ENCODE data around the gene COL24A1. TPM values are rescaled to one million over a fixed set of nuclear protein-coding genes. Genes with fewer than 3 reads are reported as not detected.

The COL24A1 gene
- total RNA-seq, 1 donor from 2014 or later = 2.7 TPM

DNA sequence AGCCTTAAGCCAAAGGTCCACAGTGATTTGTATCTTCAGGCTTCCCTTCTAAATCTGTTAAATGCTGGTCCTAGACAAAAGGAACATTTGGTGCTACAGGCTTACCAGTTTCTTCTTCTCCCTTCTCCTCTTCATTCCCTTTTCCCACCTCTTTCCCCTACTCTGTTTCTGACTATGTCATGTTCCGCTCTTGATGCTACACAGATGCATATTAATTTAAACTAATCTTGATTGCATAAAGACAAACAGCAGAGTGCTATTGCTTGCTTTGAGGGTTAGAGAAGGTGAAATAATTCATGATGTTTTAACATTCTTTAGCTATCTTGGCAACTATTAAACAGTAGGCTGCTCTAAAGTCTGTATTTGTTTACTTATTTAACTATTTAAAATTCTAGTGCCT is 34.3 kb upstream of the COL24A1 start:
- no peak overlapping the region for H3K27ac Mint-ChIP-seq
- H3K27me3 Mint-ChIP-seq (ENCODE audit: low read depth) = peaks cover 39% of the 10 kb centered on the region
- peaks cover 14% of the 10 kb centered on the region for H3K4me1 Mint-ChIP-seq
- no peak overlapping the region for H3K4me3 Mint-ChIP-seq
- no peak for DNase-seq (ENCODE audit: low spot score in 2 of 2, unreplicated experiment in 2 of 2)
- peaks cover 3% of the 10 kb centered on the region for H3K9me3 Mint-ChIP-seq
- no peaks in the 10 kb centered on the region for H3K36me3 Mint-ChIP-seq
- TF ChIP-seq, protein P1, sequence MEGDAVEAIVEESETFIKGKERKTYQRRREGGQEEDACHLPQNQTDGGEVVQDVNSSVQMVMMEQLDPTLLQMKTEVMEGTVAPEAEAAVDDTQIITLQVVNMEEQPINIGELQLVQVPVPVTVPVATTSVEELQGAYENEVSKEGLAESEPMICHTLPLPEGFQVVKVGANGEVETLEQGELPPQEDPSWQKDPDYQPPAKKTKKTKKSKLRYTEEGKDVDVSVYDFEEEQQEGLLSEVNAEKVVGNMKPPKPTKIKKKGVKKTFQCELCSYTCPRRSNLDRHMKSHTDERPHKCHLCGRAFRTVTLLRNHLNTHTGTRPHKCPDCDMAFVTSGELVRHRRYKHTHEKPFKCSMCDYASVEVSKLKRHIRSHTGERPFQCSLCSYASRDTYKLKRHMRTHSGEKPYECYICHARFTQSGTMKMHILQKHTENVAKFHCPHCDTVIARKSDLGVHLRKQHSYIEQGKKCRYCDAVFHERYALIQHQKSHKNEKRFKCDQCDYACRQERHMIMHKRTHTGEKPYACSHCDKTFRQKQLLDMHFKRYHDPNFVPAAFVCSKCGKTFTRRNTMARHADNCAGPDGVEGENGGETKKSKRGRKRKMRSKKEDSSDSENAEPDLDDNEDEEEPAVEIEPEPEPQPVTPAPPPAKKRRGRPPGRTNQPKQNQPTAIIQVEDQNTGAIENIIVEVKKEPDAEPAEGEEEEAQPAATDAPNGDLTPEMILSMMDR (IDR thresholded peaks at IDR 0.05; ENCODE audit: unreplicated experiment) = no peak

DNA sequence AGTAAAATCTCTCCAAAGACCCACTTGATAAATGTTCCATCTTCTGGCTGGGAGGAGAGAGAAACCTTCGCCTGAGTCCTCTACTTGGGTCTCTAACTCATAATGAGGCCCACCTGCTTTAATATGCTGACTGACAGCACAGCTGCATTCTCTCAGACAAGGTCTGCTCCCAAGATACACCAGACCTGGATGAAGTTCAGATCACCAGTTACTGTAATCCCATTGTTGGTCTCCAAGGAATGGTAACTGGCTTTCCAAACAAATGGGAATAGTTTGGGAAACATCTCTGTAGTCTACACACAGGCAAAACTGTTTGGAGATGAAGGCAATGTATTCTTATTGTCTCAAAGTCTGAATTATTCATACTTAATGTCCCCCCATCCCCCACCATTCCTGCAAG is 27.9 kb upstream of the COL24A1 start:
- Mint-ChIP-seq H3K4me1 (no peaks in the 10 kb centered on the region), H3K9me3 (no peaks in the 10 kb centered on the region), H3K27ac (no peak overlapping the region), H3K27me3 (ENCODE audit: low read depth) (peaks cover 39% of the 10 kb centered on the region), H3K4me3 (no peak overlapping the region), H3K36me3 (no peaks in the 10 kb centered on the region)
- TF ChIP-seq, protein P1 (IDR thresholded peaks at IDR 0.05; ENCODE audit: unreplicated experiment) = no peak
- no peak for DNase-seq (ENCODE audit: low spot score in 2 of 2, unreplicated experiment in 2 of 2)

DNA sequence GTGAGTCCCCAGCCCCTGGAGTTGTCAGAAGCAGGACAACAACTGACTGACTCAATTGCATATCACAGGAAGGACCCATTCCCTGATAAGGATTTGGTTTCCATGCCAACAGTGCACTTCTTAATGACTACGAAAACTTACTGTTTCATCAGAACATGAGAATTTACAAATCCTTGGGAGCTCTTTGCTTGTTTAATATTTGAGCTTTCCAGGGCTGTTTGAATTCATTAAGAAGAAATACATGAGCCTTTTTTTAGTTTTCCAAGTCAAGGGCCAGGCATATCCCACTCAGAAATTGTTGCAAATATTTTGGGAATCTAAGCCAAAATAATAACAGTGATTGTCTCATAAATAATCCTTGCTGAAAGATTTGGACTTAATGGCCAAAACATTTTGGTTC is 27.2 kb upstream of the COL24A1 start:
- peaks cover 40% of the 10 kb centered on the region for H3K27me3 Mint-ChIP-seq (ENCODE audit: low read depth)
- no peaks in the 10 kb centered on the region for H3K36me3 Mint-ChIP-seq
- TF ChIP-seq, protein P1 (IDR thresholded peaks at IDR 0.05; ENCODE audit: unreplicated experiment) = no peak
- H3K4me3 Mint-ChIP-seq = no peak overlapping the region
- no peak for DNase-seq (ENCODE audit: low spot score in 2 of 2, unreplicated experiment in 2 of 2)
- H3K9me3 Mint-ChIP-seq = no peaks in the 10 kb centered on the region
- no peaks in the 10 kb centered on the region for H3K4me1 Mint-ChIP-seq
- no peak overlapping the region for H3K27ac Mint-ChIP-seq

DNA sequence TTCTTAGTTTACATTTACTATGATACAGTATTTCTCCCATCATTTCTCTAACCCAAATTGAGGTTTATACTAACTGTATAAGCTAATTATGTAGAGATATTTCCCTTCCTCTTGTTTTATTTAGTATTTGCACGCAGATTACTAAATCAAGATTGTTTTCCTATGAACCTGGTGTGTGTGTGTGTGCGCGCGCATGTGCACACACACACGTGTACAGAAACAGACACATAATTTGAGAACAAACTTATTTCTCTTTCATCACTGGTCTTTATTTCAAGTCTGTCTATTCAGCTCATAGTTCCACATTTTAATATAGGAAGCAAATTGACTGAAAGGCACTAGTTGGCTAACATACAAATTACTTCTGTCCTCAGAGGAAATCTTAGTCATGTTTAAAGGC is 19.7 kb upstream of the COL24A1 start:
- no peak overlapping the region for H3K4me3 Mint-ChIP-seq
- TF ChIP-seq, protein P1 (IDR thresholded peaks at IDR 0.05; ENCODE audit: unreplicated experiment) = no peak
- H3K4me1 Mint-ChIP-seq = no peaks in the 10 kb centered on the region
- H3K36me3 Mint-ChIP-seq = no peaks in the 10 kb centered on the region
- peaks cover 39% of the 10 kb centered on the region for H3K27me3 Mint-ChIP-seq (ENCODE audit: low read depth)
- no peak overlapping the region for H3K27ac Mint-ChIP-seq
- H3K9me3 Mint-ChIP-seq = no peaks in the 10 kb centered on the region
- no peak for DNase-seq (ENCODE audit: low spot score in 2 of 2, unreplicated experiment in 2 of 2)

DNA sequence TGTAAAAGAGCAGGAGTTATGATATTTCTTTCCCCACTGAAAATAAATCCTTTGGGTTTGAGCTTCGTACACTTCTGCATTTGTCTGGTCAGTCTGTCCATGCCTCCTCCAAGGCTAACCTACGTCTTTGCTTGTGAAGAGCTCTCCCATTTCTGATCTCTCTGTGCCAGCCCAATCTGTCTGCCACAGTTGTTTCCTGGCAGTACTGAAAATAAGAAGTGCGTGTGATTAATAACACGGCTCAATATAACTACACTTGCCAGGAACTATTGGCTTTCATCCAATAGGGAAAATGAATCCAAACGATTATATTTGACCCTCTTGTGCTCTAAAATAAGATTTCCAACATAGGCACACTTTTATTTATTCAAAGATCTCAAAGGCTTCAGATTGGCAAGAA is 19.2 kb upstream of the COL24A1 start:
- TF ChIP-seq, protein P1 (IDR thresholded peaks at IDR 0.05; ENCODE audit: unreplicated experiment) = no peak
- Mint-ChIP-seq H3K27ac (no peak overlapping the region), H3K4me1 (no peaks in the 10 kb centered on the region), H3K9me3 (no peaks in the 10 kb centered on the region), H3K36me3 (no peaks in the 10 kb centered on the region), H3K4me3 (no peak overlapping the region), H3K27me3 (ENCODE audit: low read depth) (peaks cover 40% of the 10 kb centered on the region)
- DNase-seq (ENCODE audit: low spot score in 2 of 2, unreplicated experiment in 2 of 2) = no peak

DNA sequence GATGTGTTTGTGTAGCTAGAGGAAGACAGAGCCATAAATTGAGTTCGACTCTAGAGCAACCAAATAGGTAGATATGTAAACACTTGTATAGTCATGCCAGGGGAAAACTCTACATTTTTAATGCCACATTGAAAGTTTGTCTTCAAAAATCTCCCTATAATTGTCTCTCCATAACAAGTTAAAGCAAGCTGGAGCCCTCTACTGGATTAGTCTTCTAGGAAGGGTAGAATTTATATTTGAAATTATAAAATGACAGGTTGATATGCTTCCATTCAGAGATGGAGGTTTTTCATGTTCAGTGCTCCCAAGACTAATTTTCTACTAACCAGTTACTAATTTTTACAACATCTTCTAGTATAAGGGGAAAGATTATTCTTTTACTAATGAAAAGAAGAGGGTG is 13.1 kb upstream of the COL24A1 start:
- Mint-ChIP-seq H3K36me3 (no peaks in the 10 kb centered on the region), H3K27ac (no peak overlapping the region), H3K4me1 (no peaks in the 10 kb centered on the region), H3K27me3 (ENCODE audit: low read depth) (peaks cover 17% of the 10 kb centered on the region), H3K9me3 (peaks cover 18% of the 10 kb centered on the region), H3K4me3 (no peak overlapping the region)
- TF ChIP-seq, protein P1 (IDR thresholded peaks at IDR 0.05; ENCODE audit: unreplicated experiment) = no peak
- no peak for DNase-seq (ENCODE audit: low spot score in 2 of 2, unreplicated experiment in 2 of 2)

Data from mesothelial cell of epicardium (in vitro differentiated cells).